Stomach (tissue), 9 donors: Measurements from ENCODE around the gene MYBPC1. TPM values are rescaled to one million over a fixed set of nuclear protein-coding genes. Genes with fewer than 3 reads are reported as not detected.

Source experiments
- DNase-seq, 2 donors: peaks; one replicate each; pipeline versions ENCODE4 v3.0.0 to v3.0.0-alpha.2; 2013 to 2019
- H3K27ac ChIP-seq, 5 donors: fragments of 200-600 bp in 4 of 5; sonication (generic) in 4 of 5; one replicate each; pipeline ENCODE4 v1.5.1; 2013 to 2019; ENCODE audit warnings: mild to moderate bottlenecking in 1 of 5, moderate library complexity in 1 of 5
- H3K27me3 ChIP-seq, 3 donors: fragments of 200-600 bp; sonication (generic); one replicate each; pipeline ENCODE4 v1.5.1; 2017 to 2019; ENCODE audit warnings: mixed run types in 1 of 3
- H3K36me3 ChIP-seq, 4 donors: fragments of 200-600 bp; sonication (generic); 1 replicate in 3 of 4; 2 replicates in 1 of 4; pipeline ENCODE4 v1.5.1; 2016 to 2019
- H3K4me1 ChIP-seq, 4 donors: fragments of 200-600 bp; sonication (generic); one replicate each; pipeline ENCODE4 v1.5.1; 2016 to 2019
- H3K4me3 ChIP-seq, 4 donors: fragments of 200-600 bp; sonication (generic) in 3 of 4; one replicate each; pipeline ENCODE4 v1.5.1; 2016 to 2019; ENCODE audit warnings: mild to moderate bottlenecking in 1 of 4
- H3K9me3 ChIP-seq, 4 donors: fragments of 200-600 bp; sonication (generic); one replicate each; pipeline ENCODE4 v1.5.1; 2016 to 2019
- EP300 ChIP-seq: sonication (generic); formaldehyde crosslinking; IDR thresholded peaks from one replicate; pipeline ENCODE4 v1.6.1; 2017; ENCODE audit warnings: antibody characterized with exemption
- POLR2A ChIP-seq, 4 donors: fragments of 450-650 bp; IDR thresholded peaks; one replicate each; pipeline ENCODE4 v1.6.1; 2016; ENCODE audit warnings: antibody characterized with exemption in 4 of 4, control low read depth in 2 of 4, mild to moderate bottlenecking in 1 of 4, moderate library complexity in 1 of 4
- POLR2AphosphoS5 ChIP-seq, 3 donors: sonication (generic); formaldehyde crosslinking; IDR thresholded peaks; one replicate each; pipeline ENCODE4 v1.6.1; 2016; ENCODE audit warnings: antibody characterized with exemption in 3 of 3
- WGBS, 5 donors: extraction: QIAGEN DNeasy Blood & Tissue Kit in 3 of 5; methylation state at CpG; one replicate each; pipeline versions ENCODE4 v1.1.5 to v1.1.7; 2013 to 2018; 5-methylcytosine and 5-hydroxymethylcytosine counted together
- intact Hi-C: fragments of 100-400 bp; cut with DNase I; formaldehyde crosslinking; loops from one replicate; pipeline ENCODE4 v1.15.1; 2023; ENCODE audit warnings: low total_unique reads
- polyA plus RNA-seq, 3 donors: library from polyadenylated mRNA; stranded (reverse); fragments of 200-250 nt; gene quantifications; one replicate each; pipeline ENCODE4 v1.2.3, GENCODE V29; 2013
- total RNA-seq, 5 donors: library from RNA; depleted of rRNA; stranded (reverse); fragments of >200 nt; gene quantifications; one replicate each; pipeline versions ENCODE4 v1.1.0 to v1.2.3, GENCODE V29; 2014 to 2016
- TF ChIP-seq, protein P1 (sequence below), 7 experiments: fragments of 450-650 bp in 4 of 7; fragments of 200-600 bp in 3 of 7; sonication (generic) in 3 of 7; IDR thresholded peaks; one replicate each; pipeline ENCODE4 v1.5.1; 2016 to 2019; ENCODE audit warnings: antibody characterized with exemption in 7 of 7, control low read depth in 2 of 7, mild to moderate bottlenecking in 1 of 7
- donor health status: healthy with polysubstance abuse.
- donor health status: Bipolar disorder and iron deficiency.
- donor health status: healthy.

The MYBPC1 gene
- total and polyA plus RNA-seq, 8 donors = 0.31 to 8.8 (median 1.7) TPM; not detected in 2

DNA sequence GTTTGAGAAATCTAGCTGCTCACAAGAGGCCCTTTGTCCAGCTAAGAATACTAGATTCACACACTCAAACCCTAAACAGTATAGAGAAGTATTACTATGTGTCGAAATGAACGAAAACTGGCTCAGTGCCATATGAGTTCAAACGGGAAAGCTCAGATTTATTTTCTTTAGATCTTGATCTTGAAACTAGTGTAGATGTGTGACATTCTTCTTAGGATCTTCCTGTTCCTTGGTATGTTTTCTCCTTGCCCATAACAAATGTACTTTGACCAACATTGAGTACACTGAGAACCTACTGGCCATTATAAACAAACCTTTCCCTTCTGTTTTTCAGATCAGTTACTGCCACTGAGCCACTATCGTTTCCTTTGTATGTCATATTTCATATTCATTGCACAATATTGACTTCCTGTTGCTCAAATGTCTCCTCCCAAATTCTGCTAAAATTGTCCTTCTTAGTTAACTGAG lies 21.3 kb downstream of the MYBPC1 start:
- H3K36me3 ChIP-seq = no peaks in the 10 kb centered on the region
- intact Hi-C loops = no loop called here
- H3K27me3 ChIP-seq = no peaks in the 10 kb centered on the region
- peak in 1 of 2 donors; percentile 50 for DNase-seq
- H3K4me3 ChIP-seq = peak overlapping the region in 1 of 4 donors; percentile 20
- 4 to 14% (median 5%) methylated on average over 4 of the region's 4 CpGs for WGBS, 5 donors
- no peaks in the 10 kb centered on the region for H3K9me3 ChIP-seq
- peak overlapping the region; percentile 75 to 91 (median 79) for H3K27ac ChIP-seq
- peaks cover 35 to 58% (median 48%) of the 10 kb centered on the region in 4 donors for H3K4me1 ChIP-seq
- TF ChIP-seq POLR2A (IDR thresholded peaks at IDR 0.05) = no peak
- TF ChIP-seq POLR2AphosphoS5 (IDR thresholded peaks at IDR 0.05) = peak in 2 of 3 donors; percentile 71 to 74

DNA sequence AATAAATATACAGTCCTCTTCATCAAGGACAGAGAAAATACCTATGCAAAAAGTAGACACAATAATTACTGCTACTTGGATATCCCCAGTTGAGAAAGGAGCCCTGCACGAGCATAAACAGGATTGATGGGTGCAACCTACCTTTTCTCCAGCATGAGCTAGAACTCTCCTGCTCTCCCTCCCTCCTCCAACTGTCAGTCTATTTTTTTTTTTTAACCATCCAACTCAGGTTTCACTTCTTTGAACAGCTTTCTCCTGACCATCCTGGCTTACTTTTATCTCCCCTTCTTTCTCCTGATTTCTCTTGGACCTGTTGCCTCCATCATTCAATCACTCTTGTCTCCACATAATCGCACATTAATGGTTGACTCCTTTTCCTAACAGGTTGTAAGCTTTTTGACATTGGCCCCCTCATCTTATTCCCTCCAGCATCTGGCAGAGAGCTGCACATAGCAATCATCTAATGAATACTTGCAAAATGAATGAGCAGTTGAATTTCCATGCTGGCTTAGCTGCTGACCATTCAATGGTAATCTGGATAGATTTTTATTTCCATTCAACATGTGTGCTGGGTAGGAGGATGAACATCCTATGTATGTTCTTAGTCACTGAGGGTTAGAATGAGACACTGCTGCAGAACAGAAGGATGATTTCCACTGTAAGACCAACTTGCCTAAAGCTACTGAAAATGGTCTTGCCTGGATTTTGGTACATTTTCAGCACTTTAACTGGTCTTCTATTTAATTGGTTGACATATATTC lies 24.4 kb downstream of the MYBPC1 start:
- peaks cover 34 to 58% (median 49%) of the 10 kb centered on the region in 4 donors for H3K4me1 ChIP-seq
- no peaks in the 10 kb centered on the region for H3K9me3 ChIP-seq
- H3K4me3 ChIP-seq = no peak overlapping the region
- DNase-seq = no peak
- WGBS, 5 donors = 76 to 84% (median 82%) methylated on average over 2 of the region's 2 CpGs
- no peak for TF ChIP-seq EP300
- H3K27me3 ChIP-seq = no peaks in the 10 kb centered on the region
- H3K27ac ChIP-seq = peak overlapping the region in 3 of 5 donors; percentile 50 to 56 (median 54)
- intact Hi-C loops = no loop called here
- H3K36me3 ChIP-seq = no peaks in the 10 kb centered on the region

DNA sequence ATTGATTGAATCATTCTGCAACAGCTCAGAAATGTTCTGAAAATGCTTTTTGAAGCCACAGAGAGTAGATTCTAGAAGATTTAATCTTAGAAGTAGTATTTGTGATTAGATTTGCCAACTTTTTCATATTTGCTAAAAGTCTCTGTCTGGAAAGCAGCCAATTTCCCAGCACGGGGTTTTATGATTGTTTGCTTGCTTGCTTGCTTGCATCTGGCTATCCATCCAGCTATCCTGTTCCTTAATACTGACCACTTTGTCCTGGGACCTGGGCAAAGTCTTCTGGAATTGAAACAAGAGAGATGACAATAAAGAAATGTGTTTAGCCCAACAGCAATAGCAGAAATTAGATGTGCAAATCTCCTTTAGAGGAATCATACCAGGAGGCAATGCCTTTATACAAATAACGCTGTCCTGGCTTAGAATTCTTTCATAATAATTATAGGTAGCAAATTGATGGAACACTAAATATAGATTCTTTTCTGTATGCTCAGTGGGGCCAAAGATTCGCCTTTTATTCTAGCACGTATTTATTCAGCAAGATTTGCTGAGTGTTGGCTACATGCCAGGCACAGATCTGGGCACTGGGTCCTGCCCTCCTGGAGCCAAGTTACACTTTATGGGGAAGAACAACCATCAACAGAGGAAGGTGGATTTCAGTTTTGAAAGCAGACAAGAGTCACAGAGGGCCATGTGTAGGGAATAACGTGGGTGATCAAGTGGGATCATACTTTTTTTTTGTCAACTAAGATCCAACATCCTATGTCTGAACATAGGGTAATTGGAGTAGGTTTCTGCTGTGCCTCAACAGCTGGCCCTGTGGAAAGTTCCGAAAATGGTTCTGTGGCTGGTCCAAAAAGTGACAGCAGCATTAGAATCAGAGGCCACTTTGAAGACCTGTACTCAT lies 25.3 kb downstream of the MYBPC1 start:
- no peaks in the 10 kb centered on the region for H3K9me3 ChIP-seq
- H3K4me1 ChIP-seq = peaks cover 25 to 52% (median 45%) of the 10 kb centered on the region in 4 donors
- 22 to 39% (median 30%) methylated on average over 6 of the region's 6 CpGs for WGBS, 5 donors
- intact Hi-C loops = no loop called here
- H3K4me3 ChIP-seq = peak overlapping the region in 1 of 4 donors; percentile 16
- H3K27me3 ChIP-seq = no peaks in the 10 kb centered on the region
- TF ChIP-seq POLR2A (IDR thresholded peaks at IDR 0.05) (no peak), EP300 (no peak), POLR2AphosphoS5 (IDR thresholded peaks at IDR 0.05) (no peak)
- TF ChIP-seq, protein P1, sequence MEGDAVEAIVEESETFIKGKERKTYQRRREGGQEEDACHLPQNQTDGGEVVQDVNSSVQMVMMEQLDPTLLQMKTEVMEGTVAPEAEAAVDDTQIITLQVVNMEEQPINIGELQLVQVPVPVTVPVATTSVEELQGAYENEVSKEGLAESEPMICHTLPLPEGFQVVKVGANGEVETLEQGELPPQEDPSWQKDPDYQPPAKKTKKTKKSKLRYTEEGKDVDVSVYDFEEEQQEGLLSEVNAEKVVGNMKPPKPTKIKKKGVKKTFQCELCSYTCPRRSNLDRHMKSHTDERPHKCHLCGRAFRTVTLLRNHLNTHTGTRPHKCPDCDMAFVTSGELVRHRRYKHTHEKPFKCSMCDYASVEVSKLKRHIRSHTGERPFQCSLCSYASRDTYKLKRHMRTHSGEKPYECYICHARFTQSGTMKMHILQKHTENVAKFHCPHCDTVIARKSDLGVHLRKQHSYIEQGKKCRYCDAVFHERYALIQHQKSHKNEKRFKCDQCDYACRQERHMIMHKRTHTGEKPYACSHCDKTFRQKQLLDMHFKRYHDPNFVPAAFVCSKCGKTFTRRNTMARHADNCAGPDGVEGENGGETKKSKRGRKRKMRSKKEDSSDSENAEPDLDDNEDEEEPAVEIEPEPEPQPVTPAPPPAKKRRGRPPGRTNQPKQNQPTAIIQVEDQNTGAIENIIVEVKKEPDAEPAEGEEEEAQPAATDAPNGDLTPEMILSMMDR (IDR thresholded peaks at IDR 0.05) = no peak
- peak; percentile 46 to 67 for DNase-seq
- peak overlapping the region in 4 of 5 donors; percentile 13 to 76 (median 52) for H3K27ac ChIP-seq
- no peaks in the 10 kb centered on the region for H3K36me3 ChIP-seq

DNA sequence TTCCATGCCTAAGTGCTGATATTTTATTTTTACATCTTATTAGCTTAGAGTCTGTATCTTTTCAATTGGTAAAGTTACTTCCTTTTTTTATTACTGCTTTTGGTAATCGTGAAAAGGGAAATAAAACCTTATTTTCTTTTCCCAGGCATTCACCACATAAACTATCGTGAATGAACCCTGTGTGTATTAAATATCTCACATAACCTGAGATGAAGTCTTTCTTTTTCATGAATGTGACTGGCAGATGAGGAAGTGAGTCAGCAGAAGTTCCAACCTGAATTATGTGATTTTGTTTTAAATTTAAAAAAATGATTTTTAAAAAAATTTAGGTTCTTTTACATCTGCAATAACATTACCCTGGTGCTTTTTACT lies 26.0 kb downstream of the MYBPC1 start:
- no peak overlapping the region for H3K4me3 ChIP-seq
- no peaks in the 10 kb centered on the region for H3K9me3 ChIP-seq
- H3K4me1 ChIP-seq = peaks cover 21 to 47% (median 40%) of the 10 kb centered on the region in 4 donors
- no peaks in the 10 kb centered on the region for H3K36me3 ChIP-seq
- H3K27ac ChIP-seq = peak overlapping the region in 4 of 5 donors; percentile 13 to 76 (median 52)
- DNase-seq = no peak
- intact Hi-C loops = no loop called here
- no peaks in the 10 kb centered on the region for H3K27me3 ChIP-seq
- WGBS, 5 donors = 23 to 46% (median 37%) methylated on average over 2 of the region's 2 CpGs
- TF ChIP-seq, protein P1 (IDR thresholded peaks at IDR 0.05) = no peak
- no peak for TF ChIP-seq POLR2AphosphoS5 (IDR thresholded peaks at IDR 0.05)
- no peak for TF ChIP-seq POLR2A (IDR thresholded peaks at IDR 0.05)
- TF ChIP-seq EP300 = no peak

DNA sequence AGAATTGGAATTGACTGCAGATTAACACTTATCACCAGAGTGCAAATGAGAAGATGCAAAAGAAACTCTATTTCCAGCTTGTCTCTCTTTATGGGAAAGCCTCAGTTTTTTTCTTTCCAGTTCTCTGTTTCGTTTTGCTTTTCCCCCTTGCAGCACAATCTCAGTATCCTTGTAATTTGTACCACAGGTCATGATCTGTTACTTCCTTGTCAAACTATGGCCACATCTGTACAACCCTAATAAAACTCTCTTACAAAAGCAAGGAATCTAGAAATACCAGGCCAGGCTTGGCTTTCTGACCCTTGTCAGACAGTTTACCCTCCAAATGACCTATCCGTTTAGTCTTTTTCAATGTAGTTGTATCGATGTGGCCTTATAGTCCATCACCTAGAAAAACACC lies 33.9 kb downstream of the MYBPC1 start:
- Histone ChIP-seq H3K27me3 (no peaks in the 10 kb centered on the region), H3K4me3 (no peak overlapping the region), H3K9me3 (no peaks in the 10 kb centered on the region), H3K36me3 (no peaks in the 10 kb centered on the region), H3K4me1 (no peaks in the 10 kb centered on the region), H3K27ac (no peak overlapping the region)
- TF ChIP-seq, protein P1 (IDR thresholded peaks at IDR 0.05) = no peak
- no peak for TF ChIP-seq POLR2AphosphoS5 (IDR thresholded peaks at IDR 0.05)
- no peak for TF ChIP-seq POLR2A (IDR thresholded peaks at IDR 0.05)
- no peak for TF ChIP-seq EP300
- WGBS, 5 donors = 66 to 81% (median 71%) methylated on average over 3 of the region's 3 CpGs
- DNase-seq = no peak
- intact Hi-C loops = no loop called here
